NCI-H1436 treated with DMSO at 0.1 percent for 48 hours (cell line): ENCODE data around the gene LIN7C.

Experiments used
- DNase-seq: peaks from one replicate; lab custom pipeline; 2025; lab: John Stamatoyannopoulos, UW

LIN7C gene

DNA sequence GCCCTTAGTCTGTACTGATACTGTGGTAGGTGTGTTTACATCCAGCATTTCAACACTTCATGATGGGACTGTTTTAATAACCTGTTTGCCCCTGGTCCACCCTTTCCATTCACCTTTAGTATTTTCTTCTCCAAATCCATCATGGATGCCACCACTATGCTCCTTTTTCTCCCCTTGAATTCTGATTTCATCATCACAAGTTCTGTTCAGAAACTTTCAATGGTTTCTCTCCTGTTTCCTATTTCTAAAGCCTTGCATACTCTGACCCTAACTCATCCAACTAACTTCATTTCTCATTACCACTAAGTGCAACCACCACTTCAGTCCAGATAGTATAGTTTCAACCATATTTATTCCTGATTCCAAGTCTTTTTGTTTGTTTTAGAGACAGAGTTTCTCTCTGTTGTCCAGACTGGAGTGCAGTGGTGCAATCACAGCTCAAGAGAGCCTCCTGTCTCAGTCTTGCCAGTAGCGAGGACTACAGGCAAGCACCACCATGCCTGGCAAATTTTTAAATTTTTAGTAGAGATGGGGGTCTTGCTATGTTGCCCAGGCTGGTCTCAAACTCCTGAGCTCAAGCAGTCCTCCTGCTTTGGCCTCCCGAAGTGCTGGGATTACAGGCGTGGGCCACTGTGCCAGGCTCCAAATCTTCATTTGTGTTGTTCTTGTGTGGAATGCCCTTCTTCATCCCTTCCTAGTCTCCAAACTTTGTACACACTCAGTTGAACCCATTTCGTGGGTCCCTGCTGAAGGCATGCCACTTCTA, 1.2 kb upstream of the LIN7C start:
- DNase-seq: no peak

DNA sequence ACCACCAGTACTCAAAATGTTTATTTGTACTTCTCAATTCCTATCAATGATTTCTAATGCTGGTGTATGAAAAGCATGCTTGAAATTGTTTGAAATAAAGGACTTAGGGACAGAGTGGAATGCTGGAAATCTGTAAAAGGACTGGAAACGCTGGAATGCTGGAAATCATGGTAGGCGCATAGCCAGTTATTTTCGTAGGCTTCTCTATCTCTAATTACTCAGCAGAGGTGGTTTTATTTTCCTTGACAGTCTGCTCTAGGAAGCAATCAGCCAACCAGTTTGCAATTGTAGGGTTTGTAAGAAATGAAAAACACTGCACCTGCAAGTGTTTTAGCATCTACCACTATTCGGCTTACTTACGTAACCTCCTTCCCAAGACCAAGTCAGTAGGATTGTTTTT, 788 bp downstream of the LIN7C start:
- DNase-seq: no peak

DNA sequence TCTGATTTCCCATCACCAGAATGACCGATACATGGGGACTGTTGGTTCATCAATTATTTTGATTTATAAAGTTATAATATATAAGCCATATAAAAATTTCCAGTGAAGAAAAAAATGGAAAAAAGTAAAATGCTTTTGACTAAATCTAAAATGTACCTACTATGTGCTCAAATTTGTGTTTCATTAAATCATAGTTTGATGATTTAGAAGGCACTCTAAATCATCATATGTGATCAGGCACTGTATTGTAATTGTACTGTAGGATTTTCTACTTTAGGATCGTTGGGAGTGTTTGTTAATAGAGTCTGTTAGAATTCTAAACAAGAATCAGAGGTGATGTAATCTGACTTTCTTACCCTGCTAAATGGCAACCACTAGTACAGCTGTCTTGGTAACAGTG, 2.4 kb downstream of the LIN7C start:
- DNase-seq: no peak

DNA sequence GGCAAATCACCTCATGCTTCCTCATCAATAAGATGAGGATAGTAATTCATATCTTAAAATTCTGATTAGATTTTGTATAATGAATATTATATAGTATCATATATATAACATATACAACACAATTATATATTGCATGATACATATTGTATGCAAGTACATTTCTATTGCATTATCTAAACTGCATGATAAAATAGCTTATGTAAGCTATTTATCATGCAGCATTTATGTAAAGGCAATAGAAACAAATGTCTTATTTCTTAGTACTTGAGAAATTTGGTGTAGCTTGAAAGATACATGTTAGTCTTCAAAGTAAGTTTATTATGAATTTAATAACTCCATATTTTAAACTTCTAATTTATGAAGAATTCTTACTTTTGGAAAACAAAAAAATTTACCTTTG, 5.5 kb downstream of the LIN7C start:
- DNase-seq: no peak

DNA sequence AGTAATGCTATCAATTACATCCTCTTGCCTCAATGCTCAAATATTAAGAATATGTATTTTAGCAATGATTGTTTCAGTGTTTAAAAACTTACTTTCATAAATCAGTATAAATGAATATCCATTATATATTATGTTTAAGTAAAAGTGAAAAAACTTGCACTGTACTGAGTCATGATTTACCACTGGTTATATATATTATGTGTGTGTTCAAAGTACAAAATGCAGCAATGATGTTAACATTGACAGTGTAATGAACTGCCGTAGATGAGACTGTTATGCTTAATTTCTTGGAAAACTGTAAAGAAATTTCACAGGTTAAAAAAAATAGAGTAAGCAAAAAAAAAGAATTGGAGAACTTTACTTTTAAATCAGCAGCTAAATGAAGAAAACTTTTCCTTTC, 8.7 kb downstream of the LIN7C start:
- DNase-seq: no peak

DNA sequence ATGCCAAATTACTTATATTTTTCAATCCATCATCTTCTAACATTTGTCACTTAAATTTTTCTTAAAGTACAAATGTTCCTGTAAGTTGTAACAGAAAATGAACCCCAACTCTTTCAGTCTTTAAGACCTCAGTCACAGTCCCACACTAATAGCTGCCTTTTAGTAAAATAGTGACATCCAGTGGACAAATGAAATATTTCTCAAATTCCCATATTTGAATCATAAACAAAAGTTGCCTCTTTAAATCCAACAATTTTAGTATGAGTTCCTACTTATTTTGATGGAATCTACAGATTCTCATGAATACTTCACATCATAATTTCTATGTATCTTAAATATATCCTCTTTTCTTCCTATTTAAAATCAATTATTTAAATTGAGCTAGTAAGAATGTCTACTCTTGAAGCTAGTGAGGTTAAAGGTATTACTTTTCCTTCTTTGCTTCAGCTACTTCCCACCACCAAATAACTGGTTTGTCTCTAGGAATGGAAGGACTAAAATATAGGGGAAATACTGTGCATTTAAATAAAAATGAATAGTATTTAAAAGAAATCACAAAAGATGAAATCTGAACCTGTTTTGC, 9.2 kb downstream of the LIN7C start:
- DNase-seq: no peak

DNA sequence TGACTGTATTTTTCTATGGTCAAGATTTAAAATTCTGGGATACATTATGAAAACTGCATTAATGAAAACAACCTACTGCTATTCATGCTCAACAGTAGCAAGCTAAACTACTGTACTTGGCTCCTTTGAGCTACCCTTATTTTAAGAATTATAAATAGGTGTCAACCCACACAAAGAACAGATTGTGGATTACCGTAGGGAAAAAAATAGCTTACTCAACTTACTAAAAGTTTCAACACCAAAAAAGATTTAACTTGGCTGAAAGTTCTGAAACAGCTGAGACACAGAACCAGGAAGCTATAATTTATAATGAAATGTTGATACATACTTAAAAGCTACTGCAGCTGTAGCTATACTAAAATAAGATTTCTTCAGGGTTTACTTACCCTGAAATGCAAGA, 10.1 kb downstream of the LIN7C start:
- DNase-seq: no peak

DNA sequence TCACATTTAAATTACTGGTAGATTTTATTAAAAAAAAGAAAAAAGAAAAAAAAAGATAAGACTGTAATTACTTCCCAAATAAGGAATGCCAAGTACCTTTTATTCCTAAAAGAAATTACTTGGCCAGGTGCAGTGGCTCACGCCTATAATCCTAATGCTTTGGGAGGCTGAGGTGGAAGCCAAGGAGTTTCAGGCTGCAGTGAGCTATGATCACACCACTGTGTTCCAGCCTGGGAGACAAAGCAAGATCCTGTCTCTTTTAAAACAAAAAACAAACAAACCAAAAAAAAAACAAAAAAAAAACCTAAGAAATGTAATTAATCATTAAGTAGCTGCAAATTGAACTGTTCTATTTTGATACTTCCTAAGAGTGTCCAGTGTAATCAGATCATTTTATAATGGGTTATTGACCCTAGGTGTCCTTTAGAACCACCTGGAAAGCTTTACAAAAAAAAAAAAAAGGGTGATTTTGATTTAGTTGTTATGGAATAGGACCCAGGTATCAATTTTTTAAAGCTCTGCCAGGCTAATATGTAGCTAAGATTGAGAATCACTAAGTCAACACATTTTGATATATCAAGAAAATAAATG, 10.8 kb downstream of the LIN7C start:
- DNase-seq: no peak

DNA sequence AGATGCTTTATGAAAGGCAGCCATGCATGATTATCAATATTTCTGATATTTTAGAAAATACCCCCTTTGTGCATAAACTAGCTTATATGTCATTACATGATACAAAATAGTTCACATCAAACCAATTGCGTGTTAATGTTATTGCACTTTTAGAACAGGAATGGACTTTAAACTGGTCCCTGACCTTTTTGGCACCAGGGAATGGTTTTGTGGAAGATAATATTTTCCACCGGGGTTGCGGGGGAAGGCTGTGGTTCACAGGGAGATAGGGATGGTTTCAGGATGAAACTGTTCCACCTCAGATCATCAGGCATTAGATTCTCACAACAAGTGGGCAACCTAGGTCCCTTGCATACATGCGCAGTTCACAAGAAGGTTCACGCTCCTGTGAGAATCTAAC, 17.5 kb downstream of the LIN7C start:
- no peak for DNase-seq

DNA sequence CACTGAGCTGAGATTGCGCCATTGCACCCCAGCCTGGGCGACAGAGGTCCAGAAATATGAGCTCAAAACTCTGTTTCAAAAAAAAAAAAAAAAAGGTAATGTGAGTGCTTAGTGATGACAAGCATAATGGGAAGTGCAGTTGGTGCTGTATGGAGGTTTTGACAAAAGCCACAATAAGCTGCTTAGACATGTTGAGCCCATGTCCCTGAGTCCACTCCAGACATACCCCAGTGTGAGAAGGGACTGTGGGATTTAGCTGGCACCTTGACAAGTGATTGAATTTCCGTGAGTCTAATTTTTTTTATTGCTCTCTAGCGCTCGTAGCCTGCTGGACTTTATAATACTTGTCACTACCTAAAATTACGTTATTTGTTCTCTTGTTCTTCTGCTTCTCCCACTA, 18.9 kb downstream of the LIN7C start:
- no peak for DNase-seq

DNA sequence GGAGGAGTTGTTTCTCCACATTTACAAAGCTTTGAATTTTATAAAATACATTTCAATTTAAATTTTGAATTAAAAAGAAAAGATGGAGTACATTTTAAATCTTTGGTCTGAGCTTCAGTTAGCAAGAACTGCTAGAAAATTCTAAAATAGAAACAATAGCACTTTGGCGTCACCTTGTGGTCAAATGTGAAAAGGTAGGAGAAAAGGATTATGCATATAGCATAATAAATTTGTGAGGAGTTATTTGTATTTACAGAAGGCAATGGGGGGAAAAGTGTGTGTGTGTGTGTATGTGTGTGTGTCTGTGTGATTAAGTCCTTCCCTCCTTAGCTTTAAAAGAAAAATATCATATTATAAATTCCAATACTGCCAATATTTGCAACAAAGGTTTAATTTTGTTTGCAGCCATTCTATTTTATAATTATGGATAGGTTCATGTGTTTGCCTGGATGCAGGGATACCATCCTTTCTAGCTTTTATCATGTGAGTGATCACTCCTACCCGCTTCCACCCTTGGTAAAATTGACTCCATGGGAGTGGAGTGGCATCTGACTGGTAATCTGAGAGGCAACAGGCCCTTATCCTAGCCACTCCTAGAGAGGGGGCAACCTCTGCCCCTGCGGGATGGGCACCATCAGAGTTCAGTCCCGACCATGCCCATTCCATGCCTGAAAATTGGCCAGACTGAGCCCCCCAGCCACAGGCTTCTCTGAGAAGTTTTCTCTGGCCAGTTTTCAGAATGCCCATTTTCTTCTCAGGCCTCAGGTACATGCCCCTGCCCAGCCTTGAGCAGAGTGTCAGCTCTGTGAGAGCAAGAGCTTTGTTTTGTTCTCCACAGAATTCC, 20.4 kb downstream of the LIN7C start:
- DNase-seq: peak; percentile 14

DNA sequence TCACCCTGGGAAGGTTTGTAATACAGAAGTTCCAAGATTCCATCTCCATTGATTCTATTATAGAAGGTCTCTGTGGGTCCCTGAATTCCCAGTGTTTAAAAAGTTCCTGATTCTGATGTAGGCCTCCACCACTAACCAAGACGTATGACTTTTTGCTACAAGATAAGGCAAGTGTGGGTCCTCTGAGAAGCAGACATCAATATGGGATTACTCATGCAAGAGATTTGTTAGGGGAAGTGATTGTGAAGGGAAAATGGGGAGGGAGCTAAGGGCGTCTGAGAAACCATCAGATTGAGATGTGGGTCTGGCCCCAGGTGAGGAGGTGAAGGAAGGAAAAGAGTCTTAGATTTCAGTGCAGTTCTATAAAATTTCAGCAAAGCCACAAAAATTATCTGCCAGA, 23.8 kb downstream of the LIN7C start:
- no peak for DNase-seq

DNA sequence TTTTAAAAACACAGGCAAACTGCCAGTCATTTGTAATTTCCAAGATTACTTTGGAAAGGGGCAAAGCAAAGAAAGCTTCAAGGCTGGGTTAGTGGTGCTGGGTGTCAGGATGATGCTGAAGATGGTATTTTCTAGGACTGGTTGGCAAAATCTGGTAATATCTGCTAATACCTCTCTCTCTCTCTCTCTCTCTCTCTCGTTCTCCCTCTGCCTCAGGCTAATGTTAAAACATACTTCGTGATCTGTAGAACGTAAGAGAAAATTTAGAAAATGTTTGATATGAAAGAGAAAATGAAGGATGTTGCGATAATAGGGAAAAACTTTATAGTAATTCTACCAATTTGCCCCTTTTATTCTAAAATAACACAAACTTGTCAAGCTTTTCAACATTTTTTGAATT, 24.6 kb downstream of the LIN7C start:
- DNase-seq: no peak

DNA sequence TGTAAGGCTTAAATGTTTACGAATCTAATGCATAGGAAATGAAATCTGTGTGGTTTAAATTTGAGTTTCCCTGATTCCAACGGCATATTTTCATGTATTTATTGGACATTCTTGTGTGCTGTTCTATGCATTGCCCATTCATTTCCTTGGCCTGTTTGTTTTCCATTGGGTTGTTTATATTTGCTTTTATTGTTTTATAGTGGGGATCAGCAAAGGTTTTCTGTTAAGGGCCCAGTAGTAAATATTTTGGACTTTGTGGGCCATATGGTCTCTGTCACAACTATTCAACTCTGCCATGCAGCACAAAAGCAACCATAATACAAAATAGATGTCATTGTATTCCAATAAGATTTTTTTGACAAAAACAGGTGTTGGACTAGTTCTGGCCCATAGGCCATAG, 28.7 kb downstream of the LIN7C start:
- no peak for DNase-seq

DNA sequence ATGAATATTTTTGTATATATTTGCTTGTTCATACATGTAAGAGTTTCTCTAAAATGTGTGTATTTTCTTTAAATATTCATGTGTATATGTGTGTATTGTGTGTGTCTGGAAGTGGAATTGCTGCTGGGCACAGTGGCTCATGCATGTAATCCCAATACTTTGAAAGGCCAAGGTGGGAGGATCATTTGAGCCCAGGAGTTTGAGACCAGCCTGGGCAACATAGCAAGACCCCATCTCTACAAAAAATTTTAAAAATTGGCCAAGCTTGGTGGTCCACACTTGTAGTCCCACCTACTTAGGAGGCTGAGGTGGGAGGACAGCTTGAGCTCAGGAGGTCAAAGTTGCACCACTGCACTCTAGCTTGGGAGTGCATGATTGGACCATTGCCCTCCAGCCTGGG, 29.3 kb downstream of the LIN7C start:
- DNase-seq: no peak

DNA sequence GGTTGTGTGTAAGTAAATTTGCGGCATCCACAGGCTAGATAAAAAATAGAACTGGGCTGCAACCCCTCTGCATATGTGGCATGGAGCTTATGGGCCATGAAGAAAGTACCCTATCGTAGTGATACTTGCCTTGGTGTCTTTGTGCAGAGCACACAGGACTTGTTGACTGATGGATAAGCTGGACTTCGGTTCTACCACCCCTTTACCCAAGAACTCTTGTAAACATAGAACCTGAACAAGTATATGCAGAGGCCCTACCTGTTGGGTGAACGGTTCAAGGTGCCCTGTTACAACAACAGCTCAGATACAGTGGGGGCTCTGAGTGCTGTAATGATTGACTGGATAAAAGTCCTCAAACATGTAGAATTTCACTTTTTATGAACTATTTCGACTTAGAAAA, 30.9 kb downstream of the LIN7C start:
- no peak for DNase-seq

DNA sequence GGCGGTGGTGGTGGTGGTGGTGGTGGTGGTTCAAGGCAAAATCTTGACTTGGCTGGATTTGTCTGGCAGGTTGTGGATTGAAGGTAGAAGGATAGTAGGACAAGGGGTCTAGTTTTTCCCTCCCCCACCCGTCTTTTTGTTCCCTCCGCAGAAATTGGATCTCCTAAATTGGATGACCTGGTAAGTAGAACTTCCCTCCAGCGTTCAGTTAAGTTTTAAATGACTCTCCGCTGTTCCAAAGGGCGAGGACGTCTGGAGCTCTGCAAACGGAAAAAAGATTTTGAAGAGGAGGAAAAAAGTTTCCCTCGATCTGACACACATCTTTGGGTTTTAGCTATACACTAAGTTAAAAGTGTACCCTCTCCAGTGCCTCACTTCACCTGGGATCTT, 33.6 kb downstream of the LIN7C start:
- no peak for DNase-seq

DNA sequence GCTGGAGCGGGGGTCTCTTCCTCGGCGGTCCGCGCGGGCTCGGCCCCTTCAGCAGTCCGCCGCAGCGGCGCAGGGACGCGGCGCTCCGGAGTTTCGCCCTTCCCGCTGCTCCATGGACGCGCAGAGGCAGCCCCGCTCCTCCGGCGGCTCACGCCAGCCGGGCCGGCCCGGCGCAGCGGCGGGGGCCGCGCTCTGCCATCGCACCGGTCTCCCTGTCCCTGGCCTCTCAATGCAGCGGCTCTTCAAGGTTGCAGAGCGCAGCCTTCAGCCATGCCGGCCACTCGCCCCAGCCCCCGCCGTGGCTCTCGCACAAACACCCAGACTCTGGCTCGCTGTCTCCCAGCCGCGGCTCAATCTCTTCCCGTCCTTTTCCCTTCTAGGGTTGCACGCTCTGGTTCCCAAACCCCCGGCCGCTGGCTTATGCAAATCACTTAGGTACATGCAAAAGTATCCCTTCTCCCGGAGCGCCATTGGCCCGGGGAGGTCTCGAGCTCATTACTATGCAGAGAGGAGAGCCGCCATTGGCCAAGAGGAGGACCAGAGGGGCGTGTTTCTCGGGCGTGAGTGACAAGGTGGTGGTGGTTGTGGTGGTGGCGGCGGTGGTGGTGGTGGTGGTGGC, 34.1 kb downstream of the LIN7C start, which contains the start of gene LGR4:
LGR4 (minus strand) TSS at position 393 of the 619 bp plus-strand sequence. CDS start 488 bp downstream, outside the sequence.
- peak; percentile 93 for DNase-seq

DNA sequence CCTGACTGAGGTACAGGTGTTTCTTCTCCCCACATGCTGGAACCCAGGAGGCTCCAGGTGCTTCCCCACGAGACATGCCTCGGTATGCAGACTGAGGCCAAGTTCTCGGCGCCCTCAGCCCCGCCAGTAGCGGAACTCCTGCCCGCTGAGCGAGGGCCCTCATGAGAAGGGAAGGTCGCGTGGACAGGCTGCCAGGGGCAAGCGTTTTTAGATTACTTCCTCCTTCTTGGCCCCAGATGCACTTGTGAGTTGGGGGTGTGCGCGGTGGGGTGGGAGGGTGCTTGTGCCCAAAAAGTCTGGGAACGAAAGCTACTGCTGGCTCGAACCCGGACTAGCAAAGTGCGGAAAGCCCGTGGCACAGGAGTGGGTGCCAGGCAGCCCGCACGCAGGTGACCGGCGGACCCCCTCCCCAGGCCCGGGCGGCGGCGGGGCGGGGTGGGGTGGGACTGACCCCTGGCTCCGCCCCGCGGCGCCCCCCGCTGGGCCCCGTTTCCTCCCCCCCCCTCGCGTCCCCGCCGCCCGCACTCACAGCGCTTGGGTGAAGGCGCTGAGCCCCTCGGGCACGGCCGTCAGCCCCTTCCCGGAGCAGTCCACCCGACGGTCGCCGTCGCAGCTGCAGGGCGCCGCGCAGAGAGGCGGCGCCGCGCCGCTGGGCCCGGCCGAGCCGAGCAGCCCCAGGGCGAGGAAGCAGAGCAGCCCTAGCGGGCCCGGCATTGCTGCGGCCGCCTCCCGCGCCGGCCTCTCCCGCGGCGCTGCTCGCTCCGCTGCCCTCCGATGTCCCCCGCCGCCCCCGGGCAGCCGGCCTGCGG, 34.8 kb downstream of the LIN7C start:
- DNase-seq: no peak

DNA sequence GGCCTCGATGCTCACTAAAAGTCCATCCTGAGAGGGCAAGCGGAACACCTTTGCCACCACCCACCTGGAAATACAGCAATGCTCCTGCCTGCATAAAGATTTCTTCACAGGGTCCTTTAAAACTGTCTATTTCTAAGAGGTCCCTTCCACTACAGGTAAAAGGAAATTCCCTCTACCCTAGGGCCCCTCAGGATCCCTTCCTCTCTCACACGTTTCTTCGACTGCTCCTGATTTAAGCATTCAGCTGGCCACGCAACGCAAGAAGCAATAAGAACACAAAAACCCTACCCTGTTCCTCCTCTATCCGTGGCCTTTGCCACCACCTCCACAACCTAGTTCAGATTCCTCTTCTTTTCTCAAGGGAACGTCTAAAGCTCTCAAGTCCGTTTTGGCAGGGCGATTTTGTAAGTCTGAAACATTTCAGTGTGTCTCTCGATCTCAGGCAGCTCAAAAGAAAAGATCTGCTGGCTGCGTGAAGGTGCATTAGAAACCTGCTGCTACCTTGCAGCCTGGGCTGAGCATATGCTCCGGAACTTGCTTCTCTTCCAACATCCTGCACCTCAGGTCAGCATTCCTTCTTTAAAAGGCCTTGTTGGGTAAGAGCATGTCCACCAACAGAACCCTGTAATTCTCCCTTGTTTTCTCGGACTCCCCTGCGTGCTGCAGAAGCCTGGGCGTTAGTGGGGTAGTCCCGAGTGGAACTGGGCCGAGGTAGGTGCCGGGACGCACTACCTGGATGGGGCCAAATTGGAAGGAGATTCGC, 35.6 kb downstream of the LIN7C start:
- no peak for DNase-seq

DNA sequence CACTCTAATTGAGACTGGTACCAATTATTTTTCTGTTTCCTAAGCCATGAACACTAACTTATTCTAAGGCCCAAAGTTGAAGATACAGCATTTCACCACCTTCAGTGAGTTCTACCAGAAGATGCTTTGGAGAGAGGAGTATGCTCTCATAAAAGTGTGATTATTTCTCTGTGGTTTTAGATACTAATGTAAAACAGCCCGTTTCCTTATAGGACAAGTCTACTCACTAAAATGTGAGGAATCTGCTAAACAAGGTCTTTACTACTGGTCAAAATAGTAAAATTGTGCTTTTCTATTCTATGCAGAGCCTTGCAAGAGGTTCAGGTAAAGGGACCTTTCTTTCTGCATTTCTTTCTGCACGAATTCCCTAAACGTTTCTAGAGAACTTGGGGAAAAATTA, 36.4 kb downstream of the LIN7C start:
- no peak for DNase-seq
